WTC11 (cell line): Measurements from ENCODE around the gene SLC16A9. TPM values are rescaled to one million over a fixed set of nuclear protein-coding genes. Genes with fewer than 3 reads are reported as not detected.

ENCODE experiments used
- ATAC-seq: fragments of 200-7000 bp; cut with Tn5 transposase; 2 replicates; pipeline ENCODE4 v1.10.0; 2021; ENCODE audit warnings: mild to moderate bottlenecking, moderate library complexity
- CTCF ChIA-PET: fragments of 300-600 bp; sonication (Branson Sonifier 250); formaldehyde crosslinking; loops from one replicate; lab custom pipeline; 2021; ENCODE audit warnings: antibody characterized with exemption; lab: Charles Lee
- POLR2A ChIA-PET: fragments of 350-600 bp; sonication (Branson Sonifier 250); formaldehyde crosslinking; loops from one replicate; lab custom pipeline; 2021; ENCODE audit warnings: antibody characterized with exemption; lab: Charles Lee
- DNase-seq: peaks from one replicate; pipeline ENCODE4 v3.0.0; 2021; ENCODE audit warnings: low spot score
- H3K27ac Mint-ChIP-seq: 2 replicates; pipeline ENCODE4 v1.8.0; 2021; ENCODE audit warnings: mixed read lengths
- H3K27me3 Mint-ChIP-seq: 2 replicates; pipeline ENCODE4 v1.8.0; 2021; ENCODE audit warnings: low read depth, mild to moderate bottlenecking, moderate library complexity, mixed read lengths
- H3K36me3 Mint-ChIP-seq: 2 replicates; pipeline ENCODE4 v1.8.0; 2021; ENCODE audit warnings: mixed read lengths
- H3K4me1 Mint-ChIP-seq: 2 replicates; pipeline ENCODE4 v1.8.0; 2022; ENCODE audit warnings: mixed read lengths
- H3K4me3 Mint-ChIP-seq: 2 replicates; pipeline ENCODE4 v1.8.0; 2021; ENCODE audit warnings: mild to moderate bottlenecking, moderate library complexity, mixed read lengths
- H3K9me3 Mint-ChIP-seq: 2 replicates; pipeline ENCODE4 v1.8.0; 2021; ENCODE audit warnings: mixed read lengths
- AR ChIP-seq: fragments of 250-450 bp; sonication (Bioruptor Pico); IDR thresholded peaks from 2 replicates; pipeline ENCODE4 v1.9.0; 2021; ENCODE audit warnings: mild to moderate bottlenecking
- ARID4B ChIP-seq: sonication (generic); formaldehyde crosslinking; IDR thresholded peaks from 2 replicates; pipeline ENCODE4 v1.8.0; 2023; ENCODE audit warnings: missing genetic modification reagents, mild to moderate bottlenecking, borderline replicate concordance
- ATF2 ChIP-seq: sonication (generic); formaldehyde crosslinking; IDR thresholded peaks from 2 replicates; pipeline ENCODE4 v1.8.1; 2022; ENCODE audit warnings: low read depth, missing genetic modification reagents, borderline replicate concordance
- CREB1 ChIP-seq: sonication (generic); formaldehyde crosslinking; IDR thresholded peaks from 2 replicates; pipeline ENCODE4 v1.8.0; 2023; ENCODE audit warnings: mild to moderate bottlenecking, missing genetic modification reagents
- E2F5 ChIP-seq: sonication (generic); formaldehyde crosslinking; IDR thresholded peaks from 2 replicates; pipeline ENCODE4 v1.8.1; 2022; ENCODE audit warnings: mild to moderate bottlenecking, moderate library complexity, missing genetic modification reagents
- MLX ChIP-seq: sonication (generic); formaldehyde crosslinking; IDR thresholded peaks from 2 replicates; pipeline ENCODE4 v1.8.1; 2023; ENCODE audit warnings: mild to moderate bottlenecking, missing genetic modification reagents, moderate library complexity
- MYBL2 ChIP-seq: sonication (generic); formaldehyde crosslinking; IDR thresholded peaks from 2 replicates; pipeline ENCODE4 v1.8.1; 2023; ENCODE audit warnings: mild to moderate bottlenecking, moderate library complexity, missing genetic modification reagents
- NFE2L1 ChIP-seq: sonication (generic); formaldehyde crosslinking; IDR thresholded peaks from 2 replicates; pipeline ENCODE4 v1.8.1; 2023; ENCODE audit warnings: missing genetic modification reagents
- NR1H2 ChIP-seq: sonication (generic); formaldehyde crosslinking; IDR thresholded peaks from 2 replicates; pipeline ENCODE4 v1.9.0; 2021; ENCODE audit warnings: mild to moderate bottlenecking, moderate library complexity, missing genetic modification reagents
- NR2C2 ChIP-seq: sonication (generic); formaldehyde crosslinking; IDR thresholded peaks from 2 replicates; pipeline ENCODE4 v1.8.0; 2022; ENCODE audit warnings: mild to moderate bottlenecking, missing genetic modification reagents
- SMAD4 ChIP-seq: sonication (generic); formaldehyde crosslinking; IDR thresholded peaks from 2 replicates; pipeline ENCODE4 v1.8.0; 2022; ENCODE audit warnings: mild to moderate bottlenecking, missing genetic modification reagents
- ZBTB21 ChIP-seq: sonication (generic); formaldehyde crosslinking; IDR thresholded peaks from 2 replicates; pipeline ENCODE4 v1.8.1; 2023; ENCODE audit warnings: mild to moderate bottlenecking, missing genetic modification reagents, borderline replicate concordance
- ZBTB43 ChIP-seq: sonication (generic); formaldehyde crosslinking; IDR thresholded peaks from 2 replicates; pipeline ENCODE4 v1.8.1; 2023; ENCODE audit warnings: mild to moderate bottlenecking, missing genetic modification reagents
- ZNF138 ChIP-seq: sonication (generic); formaldehyde crosslinking; conservative IDR thresholded peaks from 2 replicates; pipeline ENCODE4 v1.8.1; 2022; ENCODE audit warnings: mild to moderate bottlenecking, moderate library complexity, missing genetic modification reagents
- ZNF219 ChIP-seq: sonication (generic); formaldehyde crosslinking; IDR thresholded peaks from 2 replicates; pipeline ENCODE4 v1.8.0; 2023; ENCODE audit warnings: missing genetic modification reagents, mild to moderate bottlenecking, borderline replicate concordance
- ZNF396 ChIP-seq: fragments of 250-450 bp; sonication (Bioruptor Pico); IDR thresholded peaks from 2 replicates; pipeline ENCODE4 v1.8.0; 2021; ENCODE audit warnings: mild to moderate bottlenecking, moderate library complexity, borderline replicate concordance
- ZNF423 ChIP-seq: fragments of 250-450 bp; sonication (Bioruptor Pico); IDR thresholded peaks from 2 replicates; pipeline ENCODE4 v2.1.2; 2022; ENCODE audit warnings: mild to moderate bottlenecking, moderate library complexity
- ZNF425 ChIP-seq: fragments of 250-450 bp; sonication (Bioruptor Pico); conservative IDR thresholded peaks from 2 replicates; pipeline ENCODE4 v1.9.0; 2021; ENCODE audit warnings: mild to moderate bottlenecking
- total RNA-seq: library from RNA; stranded (reverse); gene quantifications from 3 replicates; pipeline ENCODE4 v1.2.3, GENCODE V29; 2021

SLC16A9 gene
- total RNA-seq, 1 experiment from 2014 or later, result 4.0 TPM

- no peak for TF ChIP-seq ATF2 (CRISPR knock-in tag)
Measured at GRCh38 chr10:59752278-59752940, 42.8 kb upstream of the SLC16A9 start (continued).

- Mint-ChIP-seq H3K27ac (no peak overlapping the region), H3K36me3 (peaks cover 2% of the 10 kb centered on the region; the same call in 1 of the 2 replicates), H3K4me3 (no peak overlapping the region), H3K4me1 (no peaks in the 10 kb centered on the region), H3K9me3 (no peaks in the 10 kb centered on the region), H3K27me3 (no peaks in the 10 kb centered on the region)
- DNase-seq, result no peak
- TF ChIP-seq ZNF219 (CRISPR knock-in tag) (no peak), NR2C2 (no peak), CREB1 (CRISPR knock-in tag) (no peak), SMAD4 (CRISPR knock-in tag) (no peak), E2F5 (CRISPR knock-in tag) (no peak), MLX (CRISPR knock-in tag) (no peak), AR (CRISPR knock-in tag) (no peak), ZNF423 (CRISPR knock-in tag) (no peak), MYBL2 (CRISPR knock-in tag) (no peak), ZNF138 (no peak), ZBTB21 (CRISPR knock-in tag) (no peak), ZNF396 (CRISPR knock-in tag) (no peak), NFE2L1 (CRISPR knock-in tag) (no peak), NR1H2 (CRISPR knock-in tag) (no peak), ARID4B (CRISPR knock-in tag) (no peak), ZNF425 (CRISPR knock-in tag) (no peak), ZBTB43 (CRISPR knock-in tag) (no peak)
- no peak for ATAC-seq
- CTCF ChIA-PET, result no interaction called here
- POLR2A ChIA-PET, result no interaction called here
Measured at GRCh38 chr10:59750155-59750945, 40.7 kb upstream of the SLC16A9 start.
